OCI-LY3 (cell line): ENCODE data around the gene OR1A2.
"Not testable (repeated sequence)": the region's sequence is repeated elsewhere in the genome, so short reads cannot be mapped to it uniquely, and the experiment has no call there.

Experiments
- H2AFZ ChIP-seq: fragments of 200-600, 300-600 bp; shearing (Covaris generic); 2 replicates; pipeline ENCODE4 v1.6.0; 2014; ENCODE audit warnings: antibody characterized with exemption, low read depth, low read length
- H3K27ac ChIP-seq: fragments of 200-600, 300-600 bp; sonication (generic); 2 replicates; pipeline ENCODE4 v1.5.1; 2014; ENCODE audit warnings: mild to moderate bottlenecking, low read length, moderate library complexity, mixed read lengths
- H3K27me3 ChIP-seq: fragments of 200-600, 300-600 bp; sonication (generic); 2 replicates; pipeline ENCODE4 v1.6.1; 2014; ENCODE audit warnings: low read depth, low read length, mixed read lengths
- H3K36me3 ChIP-seq: fragments of 200-600, 300-600 bp; sonication (generic); replicated peaks from 2 replicates; pipeline ENCODE3; 2014; ENCODE audit warnings: low read depth, low read length, mixed read lengths
- H3K4me1 ChIP-seq: fragments of 300-600, 200-600 bp; sonication (generic); 2 replicates; pipeline ENCODE4 v1.6.1; 2014; ENCODE audit warnings: low read length, mixed read lengths
- H3K4me2 ChIP-seq: fragments of 200-600, 300-600 bp; sonication (generic); 2 replicates; pipeline ENCODE4 v1.6.1; 2014; ENCODE audit warnings: low read length, mixed read lengths
- H3K4me3 ChIP-seq: fragments of 300-600, 200-600 bp; sonication (generic); 2 replicates; pipeline ENCODE4 v1.5.1; 2014; ENCODE audit warnings: antibody characterized with exemption, mild to moderate bottlenecking, low read length, moderate library complexity
- H3K79me2 ChIP-seq: fragments of 300-600, 200-600 bp; shearing (Covaris generic); 2 replicates; pipeline ENCODE4 v1.6.1; 2014; ENCODE audit warnings: mild to moderate bottlenecking, low read length, mixed read lengths
- H3K9ac ChIP-seq: fragments of 300-600, 200-600 bp; shearing (Covaris generic); 2 replicates; pipeline ENCODE4 v1.6.0; 2014; ENCODE audit warnings: mild to moderate bottlenecking, low read length, moderate library complexity
- H3K9me3 ChIP-seq: fragments of 200-600, 300-600 bp; shearing (Covaris generic); 2 replicates; pipeline ENCODE4 v1.6.1; 2014; ENCODE audit warnings: low read length, mixed read lengths; ENCODE audit not compliant: insufficient read depth
- H4K20me1 ChIP-seq: fragments of 200-600, 300-600 bp; sonication (generic); 2 replicates; pipeline ENCODE4 v1.6.1; 2016; ENCODE audit warnings: low read length, mixed read lengths; ENCODE audit not compliant: insufficient read depth
- EZH2phosphoT487 ChIP-seq: fragments of 200-600 bp; shearing (Covaris generic); IDR thresholded peaks from 2 replicates; pipeline ENCODE4 v1.6.1; 2018; ENCODE audit warnings: antibody characterized with exemption, mixed run types, low read depth
- TF ChIP-seq, protein P1 (sequence below): fragments of 200-600, 300-600 bp; sonication (generic); IDR thresholded peaks from 2 replicates; pipeline ENCODE4 v1.5.1; 2014; ENCODE audit warnings: antibody characterized with exemption, low read length, low read depth

OR1A2 gene

DNA sequence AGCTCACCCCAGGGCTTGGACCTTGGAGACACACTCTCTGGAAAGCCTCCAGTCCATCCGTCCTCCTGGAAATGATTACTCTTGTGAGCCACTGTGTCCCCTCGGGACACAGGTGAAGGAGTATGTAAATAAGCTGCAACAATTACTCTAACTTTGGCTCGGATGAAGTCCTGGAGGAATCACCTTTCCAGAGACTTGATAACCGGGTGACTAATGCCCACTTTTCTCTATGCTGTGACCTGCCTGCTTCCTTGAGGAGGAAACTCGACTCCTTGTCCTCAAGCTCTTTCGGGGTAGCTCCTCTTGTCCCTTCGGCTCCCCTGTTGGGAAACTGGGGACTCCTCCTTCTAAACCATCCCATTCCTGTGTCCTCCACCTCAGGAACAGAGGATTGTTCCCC, 10.0 kb downstream of the OR1A2 start, which contains the start of gene OR1A1:
Gene OR1A1 (plus strand): TSS at position 301 of the 400 bp plus-strand sequence. CDS start 7,954 bp downstream, outside the sequence.
- no peak within 1 kb of the TSS for H3K9ac ChIP-seq
- no peak within 1 kb of the TSS for H3K4me3 ChIP-seq
- H3K4me1 ChIP-seq, result no peaks in the 10 kb centered on the region
- no peaks in the 10 kb centered on the region for H3K36me3 ChIP-seq
- H3K27ac ChIP-seq, result no peak within 1 kb of the TSS
- H3K27me3 ChIP-seq, result no peaks in the 10 kb centered on the region
- no peaks in the 10 kb centered on the region for H3K9me3 ChIP-seq
- no peak for TF ChIP-seq EZH2phosphoT487
- TF ChIP-seq, protein P1, sequence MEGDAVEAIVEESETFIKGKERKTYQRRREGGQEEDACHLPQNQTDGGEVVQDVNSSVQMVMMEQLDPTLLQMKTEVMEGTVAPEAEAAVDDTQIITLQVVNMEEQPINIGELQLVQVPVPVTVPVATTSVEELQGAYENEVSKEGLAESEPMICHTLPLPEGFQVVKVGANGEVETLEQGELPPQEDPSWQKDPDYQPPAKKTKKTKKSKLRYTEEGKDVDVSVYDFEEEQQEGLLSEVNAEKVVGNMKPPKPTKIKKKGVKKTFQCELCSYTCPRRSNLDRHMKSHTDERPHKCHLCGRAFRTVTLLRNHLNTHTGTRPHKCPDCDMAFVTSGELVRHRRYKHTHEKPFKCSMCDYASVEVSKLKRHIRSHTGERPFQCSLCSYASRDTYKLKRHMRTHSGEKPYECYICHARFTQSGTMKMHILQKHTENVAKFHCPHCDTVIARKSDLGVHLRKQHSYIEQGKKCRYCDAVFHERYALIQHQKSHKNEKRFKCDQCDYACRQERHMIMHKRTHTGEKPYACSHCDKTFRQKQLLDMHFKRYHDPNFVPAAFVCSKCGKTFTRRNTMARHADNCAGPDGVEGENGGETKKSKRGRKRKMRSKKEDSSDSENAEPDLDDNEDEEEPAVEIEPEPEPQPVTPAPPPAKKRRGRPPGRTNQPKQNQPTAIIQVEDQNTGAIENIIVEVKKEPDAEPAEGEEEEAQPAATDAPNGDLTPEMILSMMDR, result no peak
- no peak within 1 kb of the TSS for H2AFZ ChIP-seq
- H3K79me2 ChIP-seq, result no peaks in the 10 kb centered on the region
- H3K4me2 ChIP-seq, result no peak within 1 kb of the TSS
- H4K20me1 ChIP-seq, result no peaks in the 10 kb centered on the region

DNA sequence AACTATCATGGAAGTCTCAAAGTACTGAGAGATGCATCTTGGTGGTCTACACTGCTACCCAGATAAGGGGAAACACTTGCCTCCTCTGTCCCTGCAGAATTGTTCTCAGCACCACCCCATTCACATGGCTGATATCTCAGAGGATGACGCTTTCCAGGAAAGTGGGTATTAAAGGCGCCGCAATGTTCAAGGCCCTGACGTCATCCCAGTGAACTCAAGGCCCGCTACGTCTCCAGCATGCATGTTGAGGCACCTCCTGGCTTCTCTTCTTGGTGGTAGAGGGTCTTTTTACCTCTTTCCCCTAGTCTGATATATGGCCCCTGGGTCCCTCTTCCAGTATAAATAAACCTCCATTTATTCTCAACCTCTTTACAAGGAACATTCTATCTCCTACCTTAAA, 11.2 kb downstream of the OR1A2 start:
- Histone ChIP-seq H3K4me3 (no peak overlapping the region), H3K27me3 (no peaks in the 10 kb centered on the region), H3K27ac (no peak overlapping the region), H3K9me3 (no peaks in the 10 kb centered on the region), H2AFZ (no peak overlapping the region), H3K4me1 (no peaks in the 10 kb centered on the region), H4K20me1 (no peaks in the 10 kb centered on the region), H3K36me3 (no peaks in the 10 kb centered on the region), H3K79me2 (no peaks in the 10 kb centered on the region), H3K9ac (no peak overlapping the region), H3K4me2 (no peak overlapping the region)
- TF ChIP-seq EZH2phosphoT487, result no peak
- TF ChIP-seq, protein P1, result no peak

DNA sequence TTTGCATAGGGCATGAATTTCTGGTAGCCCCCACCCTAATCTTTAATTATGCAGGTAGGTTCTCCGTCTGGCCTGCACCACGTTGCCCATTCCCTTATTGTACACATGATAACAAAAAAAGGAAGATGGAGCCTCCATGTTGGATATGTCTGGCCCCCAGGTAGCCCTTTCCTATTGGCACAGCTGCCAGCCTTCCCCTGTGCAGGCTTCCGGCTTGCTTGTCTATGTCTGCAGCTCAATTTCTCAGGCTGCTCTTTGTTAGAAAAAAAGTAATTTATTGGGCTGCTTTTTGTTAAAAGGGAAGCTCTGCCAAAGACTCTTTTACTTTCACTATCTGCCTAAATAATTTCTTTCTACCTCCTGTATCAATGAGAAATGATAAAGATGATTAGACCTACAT, 15.7 kb downstream of the OR1A2 start:
- no peak overlapping the region for H2AFZ ChIP-seq

DNA sequence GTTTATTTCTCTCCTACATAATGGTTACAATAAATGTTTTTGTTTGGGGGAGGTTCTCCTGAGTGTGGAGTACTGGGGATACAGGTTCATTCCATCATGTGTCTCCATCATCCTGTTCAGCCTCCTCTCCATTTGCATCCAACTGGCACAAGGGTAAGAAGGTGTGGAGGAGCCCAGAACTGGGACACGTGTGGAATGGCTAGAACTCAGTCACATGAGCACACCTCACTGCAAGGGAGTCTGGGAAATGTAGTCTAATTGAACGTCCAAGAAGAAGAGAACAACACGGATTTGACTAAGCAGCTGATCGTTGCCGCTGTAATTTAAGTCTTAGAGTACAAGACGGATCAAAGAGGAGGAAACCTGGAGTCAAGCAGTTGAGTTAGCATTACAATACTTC, 16.3 kb downstream of the OR1A2 start:
- Histone ChIP-seq H3K9me3 (no peaks in the 10 kb centered on the region), H4K20me1 (no peaks in the 10 kb centered on the region), H3K79me2 (no peaks in the 10 kb centered on the region), H2AFZ (no peak overlapping the region), H3K27me3 (no peaks in the 10 kb centered on the region), H3K27ac (no peak overlapping the region), H3K4me3 (no peak overlapping the region), H3K9ac (no peak overlapping the region), H3K4me1 (no peaks in the 10 kb centered on the region), H3K4me2 (no peak overlapping the region), H3K36me3 (no peaks in the 10 kb centered on the region)
- no peak for TF ChIP-seq EZH2phosphoT487
- TF ChIP-seq, protein P1, result no peak

More for the DNA sequence above, 15.7 kb downstream of the OR1A2 start:
- TF ChIP-seq, protein P1, result no peak
- H3K4me3 ChIP-seq, result no peak overlapping the region
- H3K27ac ChIP-seq, result no peak overlapping the region
- no peak overlapping the region for H3K4me2 ChIP-seq
- no peaks in the 10 kb centered on the region for H3K36me3 ChIP-seq
- no peaks in the 10 kb centered on the region for H3K79me2 ChIP-seq
- H3K9ac ChIP-seq, result no peak overlapping the region
- H3K9me3 ChIP-seq, result no peaks in the 10 kb centered on the region
- no peaks in the 10 kb centered on the region for H3K27me3 ChIP-seq
- H4K20me1 ChIP-seq, result no peaks in the 10 kb centered on the region
- H3K4me1 ChIP-seq, result no peaks in the 10 kb centered on the region

DNA sequence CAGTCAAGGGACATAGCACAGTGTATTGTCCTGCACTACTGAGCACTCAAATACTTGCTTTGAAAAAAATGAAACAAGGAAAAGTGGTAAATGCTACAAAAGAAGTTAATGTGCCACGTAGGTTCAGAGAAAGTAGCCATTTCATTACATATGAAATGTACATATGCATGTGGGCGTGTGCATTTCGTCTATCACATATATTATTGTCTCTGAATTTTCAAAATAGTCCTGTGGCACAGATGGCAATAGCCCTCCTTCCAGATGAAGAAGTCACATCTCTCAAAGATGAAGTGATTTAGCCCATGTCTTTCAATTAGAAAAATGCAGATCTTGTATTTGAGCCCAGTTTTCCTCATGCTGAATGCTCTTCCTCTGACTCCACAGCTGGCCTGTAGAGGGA, 22.7 kb downstream of the OR1A2 start:
- not testable (repeated sequence) for H4K20me1 ChIP-seq, H2AFZ ChIP-seq, H3K9ac ChIP-seq, H3K27ac ChIP-seq, H3K4me2 ChIP-seq, H3K79me2 ChIP-seq, H3K27me3 ChIP-seq, H3K9me3 ChIP-seq, H3K4me1 ChIP-seq, H3K4me3 ChIP-seq, H3K36me3 ChIP-seq
